Osteoblast (primary cell): Measurements from ENCODE around the gene EIF5AL1. TPM values are rescaled to one million over a fixed set of nuclear protein-coding genes. Genes with fewer than 3 reads are reported as not detected.
"Not testable (repeated sequence)": the region's sequence is repeated elsewhere in the genome, so short reads cannot be mapped to it uniquely, and the experiment has no call there.

Experiments
- DNase-seq: peaks from one replicate; pipeline ENCODE4 v3.0.0; 2011; ENCODE audit warnings: low spot score, mixed read lengths; ENCODE audit not compliant: insufficient read length; ENCODE audit errors: missing footprints
- H2AFZ ChIP-seq: 2 replicates; pipeline ENCODE4 v1.6.0; 2011; ENCODE audit warnings: mild to moderate bottlenecking, low read length
- H3K27ac ChIP-seq: 2 replicates; pipeline ENCODE4 v1.5.1; 2011; ENCODE audit warnings: mild to moderate bottlenecking, low read depth, low read length, moderate library complexity
- H3K27me3 ChIP-seq: 2 replicates; pipeline ENCODE4 v1.6.0; 2012; ENCODE audit warnings: mild to moderate bottlenecking, control low read depth, inconsistent platforms, low read length, moderate library complexity; ENCODE audit not compliant: insufficient read depth
- H3K36me3 ChIP-seq: 2 replicates; pipeline ENCODE4 v1.5.1; 2011; ENCODE audit warnings: mild to moderate bottlenecking, low read length, control low read depth, moderate library complexity; ENCODE audit not compliant: insufficient read depth
- H3K4me1 ChIP-seq: 2 replicates; pipeline ENCODE4 v1.5.1; 2011; ENCODE audit warnings: mild to moderate bottlenecking, low read length, control low read depth, moderate library complexity; ENCODE audit not compliant: insufficient read depth
- H3K4me2 ChIP-seq: 2 replicates; pipeline ENCODE4 v1.6.0; 2011; ENCODE audit warnings: mild to moderate bottlenecking, low read length; ENCODE audit not compliant: insufficient read depth
- H3K4me3 ChIP-seq: fragments of 200-600 bp; sonication (generic); 3 replicates; pipeline ENCODE4 v1.5.1; 2012; ENCODE audit warnings: mild to moderate bottlenecking, low read length, inconsistent platforms; ENCODE audit not compliant: insufficient read depth
- H3K79me2 ChIP-seq: 2 replicates; pipeline ENCODE4 v1.6.0; 2012; ENCODE audit warnings: mild to moderate bottlenecking, low read length, control low read depth, inconsistent platforms; ENCODE audit not compliant: insufficient read depth
- H3K9me3 ChIP-seq: 2 replicates; pipeline ENCODE4 v1.5.1; 2011; ENCODE audit warnings: low read depth, low read length, control low read depth
- H4K20me1 ChIP-seq: 2 replicates; pipeline ENCODE4 v1.6.0; 2012; ENCODE audit warnings: mild to moderate bottlenecking, low read length, control low read depth; ENCODE audit not compliant: insufficient read depth
- CTCF ChIP-seq: IDR thresholded peaks from 2 replicates; pipeline ENCODE4 v1.5.1; 2011; ENCODE audit warnings: mild to moderate bottlenecking, low read depth, low read length, moderate library complexity; ENCODE audit errors: extremely low read depth
- total RNA-seq: library from RNA; depleted of rRNA; stranded (reverse); fragments of >200 nt; gene quantifications from 2 replicates; pipeline ENCODE4 v1.2.3, GENCODE V29; 2012

The EIF5AL1 gene
- total RNA-seq: 0.72 and 0.88 TPM in 2 replicates

- not testable (repeated sequence) for H2AFZ ChIP-seq, H3K27ac ChIP-seq, H3K4me2 ChIP-seq, H3K4me1 ChIP-seq, H3K27me3 ChIP-seq, H3K4me3 ChIP-seq, H3K36me3 ChIP-seq, DNase-seq, H3K9me3 ChIP-seq, H4K20me1 ChIP-seq, H3K79me2 ChIP-seq
These were observed at the start of gene EIF5AL1 for GRCh38 chr10:79511891-79512583. Gene EIF5AL1, plus strand, starts transcription at chr10:79512533. Its CDS starts 117 bp downstream, at chr10:79512650.

DNA sequence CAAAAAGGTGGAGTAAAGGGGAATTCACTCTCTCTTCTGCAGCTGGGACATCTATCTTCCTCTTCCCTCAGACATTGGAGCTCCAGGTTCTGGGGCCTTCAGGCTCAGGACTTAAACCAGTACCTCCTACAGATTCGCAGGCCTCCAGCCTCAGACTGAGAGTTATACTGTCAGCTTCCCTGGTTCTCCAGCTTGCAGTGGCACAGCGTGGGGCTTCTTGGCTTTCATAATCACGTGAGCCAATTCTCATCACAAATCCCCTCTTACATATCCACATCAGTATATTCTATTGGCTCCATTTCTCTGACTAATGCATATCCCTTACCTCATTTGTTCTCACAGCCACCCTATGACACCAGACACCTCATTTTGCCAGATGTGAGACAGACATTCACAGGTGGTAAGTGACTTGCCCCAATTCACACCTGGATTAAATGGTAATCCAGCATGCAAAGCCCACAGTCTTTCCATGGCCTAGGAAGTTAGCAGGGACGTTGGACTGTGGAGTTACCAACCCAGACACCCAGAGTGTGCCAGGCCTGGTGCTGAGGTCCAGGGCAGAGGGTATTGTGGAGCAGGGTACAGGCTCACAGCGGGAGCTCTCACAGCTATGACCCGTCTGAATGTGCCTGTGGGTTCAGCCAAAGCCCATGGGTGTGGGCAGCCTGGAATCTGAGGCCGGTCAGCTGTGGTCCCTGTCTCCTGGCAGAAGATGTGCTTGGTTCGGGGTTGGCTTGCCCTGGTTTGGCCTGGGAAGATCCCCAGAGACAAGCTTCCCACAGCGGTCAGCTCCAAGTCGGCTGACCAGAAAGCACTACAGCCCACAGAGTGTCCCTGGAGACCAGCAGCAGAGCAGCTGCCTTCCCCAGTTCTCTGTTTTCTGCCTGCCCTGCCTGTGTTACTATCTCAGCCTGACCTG, 48.5 kb upstream of the EIF5AL1 start:
- Histone ChIP-seq H3K4me1 (peaks cover 21% of the 10 kb centered on the region), H3K27ac (no peak overlapping the region), H3K36me3 (no peaks in the 10 kb centered on the region), H4K20me1 (no peaks in the 10 kb centered on the region), H3K9me3 (no peaks in the 10 kb centered on the region), H3K4me3 (no peak overlapping the region), H3K27me3 (peaks cover 13% of the 10 kb centered on the region), H2AFZ (no peak overlapping the region), H3K4me2 (peak overlapping the region; percentile 62), H3K79me2 (no peaks in the 10 kb centered on the region)
- no peak for TF ChIP-seq CTCF
- DNase-seq: peak; percentile 93

GRCh38 chr10:79465341-79465740, 47.0 kb upstream of the EIF5AL1 start:
- Histone ChIP-seq H3K4me3 (no peak overlapping the region), H3K79me2 (no peaks in the 10 kb centered on the region), H3K27ac (no peak overlapping the region), H3K27me3 (peaks cover 13% of the 10 kb centered on the region), H3K4me1 (peaks cover 21% of the 10 kb centered on the region), H3K9me3 (no peaks in the 10 kb centered on the region), H3K4me2 (no peak overlapping the region), H3K36me3 (no peaks in the 10 kb centered on the region), H4K20me1 (no peaks in the 10 kb centered on the region), H2AFZ (no peak overlapping the region)
- no peak for DNase-seq
- TF ChIP-seq CTCF: no peak

- Histone ChIP-seq H2AFZ (peak overlapping the region; percentile 71), H4K20me1 (no peaks in the 10 kb centered on the region), H3K79me2 (no peaks in the 10 kb centered on the region), H3K27ac (no peak overlapping the region), H3K9me3 (no peaks in the 10 kb centered on the region), H3K36me3 (no peaks in the 10 kb centered on the region), H3K4me1 (peaks cover 21% of the 10 kb centered on the region), H3K4me3 (no peak overlapping the region), H3K27me3 (peaks cover 1% of the 10 kb centered on the region), H3K4me2 (no peak overlapping the region)
- no peak for TF ChIP-seq CTCF
- DNase-seq: no peak
These were observed 44.2 kb upstream of the EIF5AL1 start for GRCh38 chr10:79468015-79468560.
